Osteocyte (in vitro differentiated cells): ENCODE results near the gene SFTA2. TPM values are rescaled to one million over a fixed set of nuclear protein-coding genes. Genes with fewer than 3 reads are reported as not detected.
"Not testable (repeated sequence)": the region's sequence is repeated elsewhere in the genome, so short reads cannot be mapped to it uniquely, and the experiment has no call there.

Source experiments
- DNase-seq: peaks from one replicate; pipeline ENCODE4 v3.0.0; 2021; ENCODE audit warnings: mixed read lengths; ENCODE audit not compliant: unreplicated experiment; ENCODE audit errors: extremely low spot score
- H3K27ac Mint-ChIP-seq: one replicate; pipeline ENCODE4 v1.8.0; 2021; ENCODE audit warnings: mild to moderate bottlenecking, mixed read lengths; ENCODE audit not compliant: unreplicated experiment
- H3K27me3 Mint-ChIP-seq: one replicate; pipeline ENCODE4 v1.8.0; 2021; ENCODE audit warnings: mixed read lengths; ENCODE audit not compliant: unreplicated experiment
- H3K36me3 Mint-ChIP-seq: one replicate; pipeline ENCODE4 v1.8.0; 2021; ENCODE audit warnings: mixed read lengths; ENCODE audit not compliant: unreplicated experiment
- H3K4me1 Mint-ChIP-seq: one replicate; pipeline ENCODE4 v1.8.0; 2021; ENCODE audit warnings: mixed read lengths; ENCODE audit not compliant: unreplicated experiment
- H3K4me3 Mint-ChIP-seq: one replicate; pipeline ENCODE4 v1.8.0; 2021; ENCODE audit warnings: mild to moderate bottlenecking, moderate library complexity, mixed read lengths; ENCODE audit not compliant: unreplicated experiment
- H3K9me3 Mint-ChIP-seq: one replicate; pipeline ENCODE4 v1.8.0; 2021; ENCODE audit warnings: mixed read lengths; ENCODE audit not compliant: unreplicated experiment
- CTCF ChIP-seq: fragments of 200-600 bp; sonication (generic); IDR thresholded peaks from 2 replicates; pipeline ENCODE4 v1.5.0; 2021; ENCODE audit warnings: antibody characterized with exemption, mild to moderate bottlenecking, moderate library complexity
- total RNA-seq: library from RNA; stranded (reverse); gene quantifications from 2 replicates; pipeline ENCODE4 v1.2.1, GENCODE V29; 2021

Gene SFTA2
- total RNA-seq, 1 donor from 2014 or later: not detected

DNA sequence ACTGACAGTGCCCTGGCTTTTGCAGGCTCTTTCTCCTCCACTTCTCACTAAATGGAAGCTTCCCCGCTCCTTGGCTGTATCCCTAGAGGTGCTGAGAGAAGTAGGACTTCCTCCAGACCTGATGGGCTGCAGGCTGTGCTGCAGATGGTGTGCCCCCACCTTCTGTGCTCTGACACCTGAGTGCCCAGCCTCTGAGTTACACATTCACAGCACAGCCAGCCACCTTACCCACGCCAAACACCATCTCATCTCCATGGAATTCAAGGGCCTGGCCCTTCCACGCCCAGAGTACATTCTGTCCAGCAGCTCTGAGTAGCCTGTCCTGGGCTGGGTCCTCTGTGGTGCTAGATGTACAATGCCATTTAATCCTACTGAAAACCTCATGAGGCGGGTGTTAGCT lies 5.3 kb downstream of the SFTA2 start:
- Mint-ChIP-seq H3K4me3 (no peak overlapping the region), H3K4me1 (no peaks in the 10 kb centered on the region), H3K9me3 (peaks cover 9% of the 10 kb centered on the region), H3K27ac (no peak overlapping the region), H3K27me3 (no peaks in the 10 kb centered on the region), H3K36me3 (peaks cover 44% of the 10 kb centered on the region)
- DNase-seq: no peak
- TF ChIP-seq CTCF: no peak

- H3K36me3 Mint-ChIP-seq: peaks cover 50% of the 10 kb centered on the region
- not testable (repeated sequence) for DNase-seq, H3K4me3 Mint-ChIP-seq, H3K27me3 Mint-ChIP-seq, H3K4me1 Mint-ChIP-seq, H3K9me3 Mint-ChIP-seq, H3K27ac Mint-ChIP-seq
Measured at GRCh38 chr6:30924040-30924627, 7.8 kb downstream of the SFTA2 start.

DNA sequence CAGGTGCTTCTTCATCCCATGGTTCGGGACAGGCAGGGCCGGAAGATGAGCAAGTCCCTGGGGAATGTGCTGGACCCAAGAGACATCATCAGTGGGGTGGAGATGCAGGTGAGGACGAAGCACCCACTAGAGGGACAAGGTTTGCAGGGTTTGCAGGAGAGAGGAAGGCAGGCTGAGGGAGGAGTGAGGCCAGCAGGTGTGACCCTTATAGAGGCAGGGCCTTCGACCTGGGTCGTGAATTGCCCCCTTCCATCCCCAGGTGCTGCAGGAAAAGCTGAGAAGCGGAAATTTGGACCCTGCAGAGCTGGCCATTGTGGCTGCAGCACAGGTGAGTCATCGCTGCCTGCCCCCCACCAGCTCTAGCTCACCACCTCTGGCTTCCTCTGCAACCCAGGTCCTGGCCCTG lies 9.5 kb downstream of the SFTA2 start:
- TF ChIP-seq CTCF: no peak
- Mint-ChIP-seq H3K4me3 (no peak overlapping the region), H3K36me3 (peaks cover 37% of the 10 kb centered on the region), H3K27ac (no peak overlapping the region), H3K4me1 (no peaks in the 10 kb centered on the region), H3K27me3 (no peaks in the 10 kb centered on the region), H3K9me3 (no peaks in the 10 kb centered on the region)
- DNase-seq: no peak

GRCh38 chr6:30918670-30919069 lies 13.3 kb downstream of the SFTA2 start:
- no peak for TF ChIP-seq CTCF
- H3K36me3 Mint-ChIP-seq: peaks cover 34% of the 10 kb centered on the region
- DNase-seq: no peak
- no peaks in the 10 kb centered on the region for H3K9me3 Mint-ChIP-seq
- H3K4me3 Mint-ChIP-seq: no peak overlapping the region
- H3K4me1 Mint-ChIP-seq: peaks cover 18% of the 10 kb centered on the region
- H3K27me3 Mint-ChIP-seq: no peaks in the 10 kb centered on the region
- no peak overlapping the region for H3K27ac Mint-ChIP-seq

GRCh38 chr6:30917487-30917886 lies 14.5 kb downstream of the SFTA2 start:
- H3K27ac Mint-ChIP-seq: no peak overlapping the region
- no peak overlapping the region for H3K4me3 Mint-ChIP-seq
- peaks cover 25% of the 10 kb centered on the region for H3K36me3 Mint-ChIP-seq
- H3K9me3 Mint-ChIP-seq: no peaks in the 10 kb centered on the region
- H3K4me1 Mint-ChIP-seq: peaks cover 24% of the 10 kb centered on the region
- no peak for DNase-seq
- TF ChIP-seq CTCF: no peak
- H3K27me3 Mint-ChIP-seq: no peaks in the 10 kb centered on the region

- Mint-ChIP-seq H3K4me1 (peaks cover 24% of the 10 kb centered on the region), H3K36me3 (peaks cover 25% of the 10 kb centered on the region), H3K4me3 (no peak overlapping the region), H3K27me3 (no peaks in the 10 kb centered on the region), H3K9me3 (no peaks in the 10 kb centered on the region), H3K27ac (no peak overlapping the region)
- TF ChIP-seq CTCF: no peak
- DNase-seq: no peak
Measured at GRCh38 chr6:30917041-30917440, 14.9 kb downstream of the SFTA2 start.
